ENCODE data around the gene E2F1.
A peak's percentile ranks its signal among the peaks of the same experiment; 100 is the strongest.

Gene E2F1

GRCh38 chr20:33681728-33682353, 4.3 kb downstream of the E2F1 start:
- peaks cover 66% of the 10 kb centered on the region for H3K4me1 ChIP-seq (ENCODE audit: low read depth, poor library complexity, severe bottlenecking)
- no peak overlapping the region; the same call in 1 of the 2 replicates for H3K27ac ChIP-seq
- peaks cover 11% of the 10 kb centered on the region for H3K36me3 ChIP-seq (ENCODE audit: insufficient read depth)
- no peak overlapping the region for H3K4me3 ChIP-seq (IDR thresholded peaks at IDR 0.05; ENCODE audit: insufficient read depth, low read depth, low read length)
- H4K20me1 ChIP-seq (ENCODE audit: insufficient read depth): peaks cover 19% of the 10 kb centered on the region
- H3K79me2 ChIP-seq (ENCODE audit: insufficient read depth, low read depth): peaks cover 56% of the 10 kb centered on the region
- no peak overlapping the region for H3K9ac ChIP-seq
- H2AFZ ChIP-seq (ENCODE audit: low read depth): no peak overlapping the region
- TF ChIP-seq CTCF (conservative IDR thresholded peaks at IDR 0.05; ENCODE audit: low read depth, low read length): no peak
- no peaks in the 10 kb centered on the region for H3K27me3 ChIP-seq (ENCODE audit: insufficient read depth, low read depth)
- H3K4me2 ChIP-seq: no peak overlapping the region; the same call in 1 of the 2 replicates

- Histone ChIP-seq H3K79me2 (ENCODE audit: insufficient read depth, low read depth) (peaks cover 56% of the 10 kb centered on the region), H3K4me1 (ENCODE audit: low read depth, poor library complexity, severe bottlenecking) (peaks cover 63% of the 10 kb centered on the region), H3K36me3 (ENCODE audit: insufficient read depth) (peaks cover 11% of the 10 kb centered on the region), H3K4me2 (peak overlapping the region; percentile 23; the same call in 1 of the 2 replicates), H3K27ac (peak overlapping the region; percentile 18; the same call in 1 of the 2 replicates), H4K20me1 (ENCODE audit: insufficient read depth) (peaks cover 19% of the 10 kb centered on the region), H3K9ac (no peak overlapping the region), H3K4me3 (IDR thresholded peaks at IDR 0.05; ENCODE audit: insufficient read depth, low read depth, low read length) (no peak overlapping the region), H2AFZ (ENCODE audit: low read depth) (no peak overlapping the region), H3K27me3 (ENCODE audit: insufficient read depth, low read depth) (no peaks in the 10 kb centered on the region)
- TF ChIP-seq CTCF (conservative IDR thresholded peaks at IDR 0.05; ENCODE audit: low read depth, low read length): no peak
These were observed 4.9 kb downstream of the E2F1 start for GRCh38 chr20:33681288-33681687.

- Histone ChIP-seq H3K9ac (no peak overlapping the region), H4K20me1 (ENCODE audit: insufficient read depth) (peaks cover 19% of the 10 kb centered on the region), H3K4me3 (IDR thresholded peaks at IDR 0.05; ENCODE audit: insufficient read depth, low read depth, low read length) (no peak overlapping the region), H3K27me3 (ENCODE audit: insufficient read depth, low read depth) (no peaks in the 10 kb centered on the region), H2AFZ (ENCODE audit: low read depth) (no peak overlapping the region), H3K27ac (peak overlapping the region; percentile 18; the same call in 1 of the 2 replicates), H3K36me3 (ENCODE audit: insufficient read depth) (peaks cover 11% of the 10 kb centered on the region), H3K4me1 (ENCODE audit: low read depth, poor library complexity, severe bottlenecking) (peaks cover 67% of the 10 kb centered on the region), H3K79me2 (ENCODE audit: insufficient read depth, low read depth) (peaks cover 56% of the 10 kb centered on the region), H3K4me2 (peak overlapping the region; percentile 23; the same call in 1 of the 2 replicates)
- no peak for TF ChIP-seq CTCF (conservative IDR thresholded peaks at IDR 0.05; ENCODE audit: low read depth, low read length)
These were observed 5.5 kb downstream of the E2F1 start for GRCh38 chr20:33680686-33681085.

- Histone ChIP-seq H3K4me1 (ENCODE audit: low read depth, poor library complexity, severe bottlenecking) (peaks cover 75% of the 10 kb centered on the region), H3K4me3 (IDR thresholded peaks at IDR 0.05; ENCODE audit: insufficient read depth, low read depth, low read length) (no peak overlapping the region), H2AFZ (ENCODE audit: low read depth) (no peak overlapping the region), H3K79me2 (ENCODE audit: insufficient read depth, low read depth) (peaks cover 49% of the 10 kb centered on the region), H3K4me2 (no peak overlapping the region; the same call in 1 of the 2 replicates), H3K27ac (peak overlapping the region; percentile 31; the same call in 1 of the 2 replicates), H3K27me3 (ENCODE audit: insufficient read depth, low read depth) (no peaks in the 10 kb centered on the region), H3K36me3 (ENCODE audit: insufficient read depth) (peaks cover 11% of the 10 kb centered on the region), H4K20me1 (ENCODE audit: insufficient read depth) (peaks cover 17% of the 10 kb centered on the region), H3K9ac (no peak overlapping the region)
- no peak for TF ChIP-seq CTCF (conservative IDR thresholded peaks at IDR 0.05; ENCODE audit: low read depth, low read length)
These were observed 6.3 kb downstream of the E2F1 start for GRCh38 chr20:33679758-33680485.

Measured in KMS-11 (cell line).